HepG2 (cell line): ENCODE results near the gene ZFYVE28. TPM values are rescaled to one million over a fixed set of nuclear protein-coding genes. Genes with fewer than 3 reads are reported as not detected.
A peak's percentile ranks its signal among the peaks of the same experiment; 100 is the strongest.

Experiments
- ATAC-seq: fragments of 200-7000 bp; cut with Tn5 transposase; 3 replicates; pipeline ENCODE4 v1.9.1; 2020; ENCODE audit warnings: mild to moderate bottlenecking, moderate library complexity
- BruUV-seq: library from RNA; stranded (reverse); fragments of 400-500 nt; replicated peaks from 2 replicates; lab custom pipeline; 2021; lab: Mats Ljungman, UMichigan
- CTCF ChIA-PET: fragments of 300-600 bp; formaldehyde crosslinking; extraction: SDS; loops from one replicate; lab custom pipeline; 2021; ENCODE audit warnings: low total read pairs, inconsistent platforms, low intra/inter-chr PET ratio; lab: Yijun Ruan, JAX
- POLR2A ChIA-PET: fragments of 350-600 bp; sonication (Branson Sonifier 250); formaldehyde crosslinking; loops from one replicate; lab custom pipeline; 2020; ENCODE audit warnings: antibody characterized with exemption, inconsistent platforms; lab: Yijun Ruan, JAX
- DNase-seq: peaks from one replicate; pipeline ENCODE4 v3.0.0-alpha.2; 2015; ENCODE audit warnings: low spot score
- FAIRE-seq: peaks from 3 replicates; lab custom pipeline; 2011; peaks lifted over from hg19 to GRCh38; lab: Jason Lieb, UNC
- H2AFZ ChIP-seq: one replicate; pipeline ENCODE4 v1.6.1; 2011; ENCODE audit warnings: low read length, inconsistent platforms
- H3K27ac ChIP-seq: fragments of 300-600 bp; 3 replicates; pipeline ENCODE4 v1.8.0; 2011; ENCODE audit warnings: mixed run types, mild to moderate bottlenecking, mixed read lengths, low read length, inconsistent platforms; ENCODE audit not compliant: insufficient read depth; ENCODE audit errors: extremely low read length
- H3K27me3 ChIP-seq, 2 experiments: fragments of 200-600 bp in 1 of 2; 2 replicates in 1 of 2; 3 replicates in 1 of 2; pipeline versions ENCODE4 v1.6.0 to v1.8.0; 2011; ENCODE audit warnings: low read length in 2 of 2, mild to moderate bottlenecking in 2 of 2, moderate library complexity in 2 of 2, inconsistent platforms in 1 of 2; ENCODE audit not compliant: insufficient read depth in 2 of 2, control insufficient read depth in 1 of 2
- H3K36me3 ChIP-seq, 2 experiments: fragments of 200-600 bp in 1 of 2; replicated peaks in 1 of 2; 2 replicates in 1 of 2; 3 replicates in 1 of 2; pipeline versions ENCODE4 v1.5.1 to v1.8.0; 2011; ENCODE audit warnings: low read length in 2 of 2, inconsistent platforms in 1 of 2; ENCODE audit not compliant: insufficient read depth in 2 of 2, control insufficient read depth in 1 of 2
- H3K4me1 ChIP-seq: 2 replicates; pipeline ENCODE4 v1.5.1; 2012; ENCODE audit warnings: low read length, inconsistent platforms; ENCODE audit not compliant: insufficient read depth
- H3K4me2 ChIP-seq: 2 replicates; pipeline ENCODE4 v1.6.0; 2011; ENCODE audit warnings: low read depth, low read length, inconsistent platforms
- H3K4me3 ChIP-seq, 3 experiments: fragments of 200-600 bp in 1 of 3; sonication (generic), shearing (Covaris generic) in 1 of 3; replicated peaks in 1 of 3; 2 replicates each; pipeline ENCODE4 v1.5.1; 2011 to 2016; ENCODE audit warnings: low read length in 3 of 3, inconsistent platforms in 2 of 3, low read depth in 2 of 3, mild to moderate bottlenecking in 2 of 3, control low read depth in 1 of 3, mixed read lengths in 1 of 3; ENCODE audit not compliant: insufficient read depth in 1 of 3
- H3K79me2 ChIP-seq: one replicate; pipeline ENCODE4 v1.6.1; 2011; ENCODE audit warnings: low read length, inconsistent platforms; ENCODE audit not compliant: insufficient read depth
- H3K9ac ChIP-seq: 2 replicates; pipeline ENCODE4 v1.6.0; 2011; ENCODE audit warnings: mild to moderate bottlenecking, low read depth, low read length, inconsistent platforms; ENCODE audit not compliant: insufficient read depth
- H3K9me3 ChIP-seq: 2 replicates; pipeline ENCODE4 v1.5.1; 2012; ENCODE audit warnings: mild to moderate bottlenecking, low read length
- H4K20me1 ChIP-seq: 2 replicates; pipeline ENCODE4 v1.6.0; 2011; ENCODE audit warnings: inconsistent platforms, mild to moderate bottlenecking, low read length, moderate library complexity; ENCODE audit not compliant: insufficient read depth
- ATF7-NPFF ChIP-seq: sonication (generic); formaldehyde crosslinking; IDR thresholded peaks from 2 replicates; pipeline ENCODE4 v1.8.1; 2023; ENCODE audit warnings: mild to moderate bottlenecking, low read depth, missing genetic modification reagents, moderate library complexity
- CEBPB ChIP-seq: IDR thresholded peaks from 2 replicates; pipeline ENCODE4 v1.6.1; 2011; ENCODE audit warnings: low read depth, low read length, improper control_type of control experiment, borderline replicate concordance
- GTF3A ChIP-seq: sonication (generic); formaldehyde crosslinking; conservative IDR thresholded peaks from 2 replicates; pipeline ENCODE4 v1.4.0; 2020; ENCODE audit warnings: mild to moderate bottlenecking, missing genetic modification reagents
- ZBTB39 ChIP-seq: sonication (generic); formaldehyde crosslinking; IDR thresholded peaks from 2 replicates; pipeline ENCODE4 v1.5.0; 2020; ENCODE audit warnings: missing genetic modification reagents
- ZNF235 ChIP-seq: sonication (generic); formaldehyde crosslinking; IDR thresholded peaks from 2 replicates; pipeline ENCODE4 v1.8.1; 2023; ENCODE audit warnings: mild to moderate bottlenecking, missing genetic modification reagents, borderline replicate concordance
- WGBS: methylation state at CpG from one replicate; pipeline ENCODE4 v1.1.6; 2017; ENCODE audit warnings: low lambda C conversion rate; 5-methylcytosine and 5-hydroxymethylcytosine counted together
- in situ Hi-C: cut with HindIII; loops from 2 replicates; pipeline ENCODE4 v1.10.0; 2017; ENCODE audit warnings: low pct_unique_long_range_greater_than_20kb; ENCODE audit not compliant: extremely low pct_ligation_motif_present
- intact Hi-C: fragments of 100-400 bp; cut with micrococcal nuclease; formaldehyde crosslinking; loops from one replicate; pipeline ENCODE4 v1.10.0; 2022; ENCODE audit not compliant: unreplicated experiment
- polyA plus RNA-seq, 8 experiments: library from polyadenylated mRNA; depleted of rRNA in 3 of 8; stranded (reverse) in 7 of 8; unstranded in 1 of 8; fragments of >200 nt; fragmentation: Illumina TruSeq in 4 of 8; extraction: Trizol in 4 of 8; gene quantifications; 2 replicates each; pipeline versions ENCODE4 v1.2.1 to v1.2.3, GENCODE V29; 2011 to 2016; ENCODE audit warnings: low read depth in 4 of 8, missing spikeins in 1 of 8, mixed read lengths in 1 of 8; ENCODE audit not compliant: insufficient read depth in 1 of 8
- total RNA-seq, 5 experiments: library from RNA; depleted of rRNA; stranded (reverse); fragments of >200 nt; fragmentation: Illumina TruSeq; extraction: Trizol; gene quantifications; 2 replicates each; pipeline ENCODE4 v1.2.3, GENCODE V29; 2016; ENCODE audit warnings: low read depth in 1 of 5
- TF ChIP-seq, protein P1 (sequence below): sonication (generic); formaldehyde crosslinking; IDR thresholded peaks from 2 replicates; pipeline ENCODE4 v1.9.0; 2022; ENCODE audit warnings: missing genetic modification reagents, mild to moderate bottlenecking, borderline replicate concordance
- TF ChIP-seq, protein P2 (sequence below): sonication (generic); formaldehyde crosslinking; IDR thresholded peaks from 2 replicates; pipeline ENCODE4 v1.4.0; 2020; ENCODE audit warnings: mild to moderate bottlenecking, missing genetic modification reagents

Gene ZFYVE28
- total and polyA plus RNA-seq, 2 of the 13 experiments (the other 11 are each of a cell fraction or from before 2014, with no cell fraction given), result 0.12 to 0.22 TPM

DNA sequence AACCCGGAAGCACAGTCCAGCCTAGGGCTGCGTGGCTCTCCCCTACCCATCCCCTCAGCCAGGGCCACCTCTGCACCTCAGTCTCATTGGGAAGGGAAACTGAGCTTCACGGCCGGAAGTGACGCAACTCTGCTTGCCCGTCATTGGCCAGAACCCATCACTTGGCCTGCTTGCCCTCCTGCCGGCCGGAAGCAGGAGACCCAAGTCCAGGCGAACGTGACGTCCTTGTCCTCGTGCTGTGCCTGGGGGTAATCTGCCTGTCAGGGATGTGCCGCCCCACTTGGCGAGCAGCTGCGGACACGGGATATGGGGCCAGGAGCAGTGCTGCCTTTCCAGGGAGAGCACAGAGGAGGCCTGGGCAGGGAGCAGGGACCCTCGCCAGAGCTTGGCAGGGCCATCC lies 31.2 kb downstream of the ZFYVE28 start:
- H3K27me3 ChIP-seq, result peaks cover 15 to 79% of the 10 kb centered on the region in 2 experiments; a peak in 4 of 5 replicates
- H3K4me3 ChIP-seq, result no peak overlapping the region
- CTCF ChIA-PET, result no interaction called here
- H3K9ac ChIP-seq, result no peak overlapping the region
- DNase-seq, result no peak
- no TSS peak for BruUV-seq
- in situ Hi-C loops (no loop called here), intact Hi-C loops (no loop called here)
- H3K36me3 ChIP-seq, result no peaks in the 10 kb centered on the region
- H3K79me2 ChIP-seq, result no peaks in the 10 kb centered on the region
- no peak overlapping the region for H2AFZ ChIP-seq
- H3K27ac ChIP-seq, result no peak overlapping the region
- no peak overlapping the region for H3K4me2 ChIP-seq
- no peak for ATAC-seq
- WGBS, result no CpG with 5 or more reads among the region's 17 CpGs
- H3K4me1 ChIP-seq, result peaks cover 14% of the 10 kb centered on the region
- no peaks in the 10 kb centered on the region for H4K20me1 ChIP-seq
- FAIRE-seq, result no peak
- H3K9me3 ChIP-seq, result no peaks in the 10 kb centered on the region
- POLR2A ChIA-PET, result no interaction called here
- TF ChIP-seq, protein P1, sequence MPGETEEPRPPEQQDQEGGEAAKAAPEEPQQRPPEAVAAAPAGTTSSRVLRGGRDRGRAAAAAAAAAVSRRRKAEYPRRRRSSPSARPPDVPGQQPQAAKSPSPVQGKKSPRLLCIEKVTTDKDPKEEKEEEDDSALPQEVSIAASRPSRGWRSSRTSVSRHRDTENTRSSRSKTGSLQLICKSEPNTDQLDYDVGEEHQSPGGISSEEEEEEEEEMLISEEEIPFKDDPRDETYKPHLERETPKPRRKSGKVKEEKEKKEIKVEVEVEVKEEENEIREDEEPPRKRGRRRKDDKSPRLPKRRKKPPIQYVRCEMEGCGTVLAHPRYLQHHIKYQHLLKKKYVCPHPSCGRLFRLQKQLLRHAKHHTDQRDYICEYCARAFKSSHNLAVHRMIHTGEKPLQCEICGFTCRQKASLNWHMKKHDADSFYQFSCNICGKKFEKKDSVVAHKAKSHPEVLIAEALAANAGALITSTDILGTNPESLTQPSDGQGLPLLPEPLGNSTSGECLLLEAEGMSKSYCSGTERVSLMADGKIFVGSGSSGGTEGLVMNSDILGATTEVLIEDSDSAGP (CRISPR knock-in tag), result no peak
- TF ChIP-seq ATF7-NPFF, result no peak
- TF ChIP-seq, protein P2, sequence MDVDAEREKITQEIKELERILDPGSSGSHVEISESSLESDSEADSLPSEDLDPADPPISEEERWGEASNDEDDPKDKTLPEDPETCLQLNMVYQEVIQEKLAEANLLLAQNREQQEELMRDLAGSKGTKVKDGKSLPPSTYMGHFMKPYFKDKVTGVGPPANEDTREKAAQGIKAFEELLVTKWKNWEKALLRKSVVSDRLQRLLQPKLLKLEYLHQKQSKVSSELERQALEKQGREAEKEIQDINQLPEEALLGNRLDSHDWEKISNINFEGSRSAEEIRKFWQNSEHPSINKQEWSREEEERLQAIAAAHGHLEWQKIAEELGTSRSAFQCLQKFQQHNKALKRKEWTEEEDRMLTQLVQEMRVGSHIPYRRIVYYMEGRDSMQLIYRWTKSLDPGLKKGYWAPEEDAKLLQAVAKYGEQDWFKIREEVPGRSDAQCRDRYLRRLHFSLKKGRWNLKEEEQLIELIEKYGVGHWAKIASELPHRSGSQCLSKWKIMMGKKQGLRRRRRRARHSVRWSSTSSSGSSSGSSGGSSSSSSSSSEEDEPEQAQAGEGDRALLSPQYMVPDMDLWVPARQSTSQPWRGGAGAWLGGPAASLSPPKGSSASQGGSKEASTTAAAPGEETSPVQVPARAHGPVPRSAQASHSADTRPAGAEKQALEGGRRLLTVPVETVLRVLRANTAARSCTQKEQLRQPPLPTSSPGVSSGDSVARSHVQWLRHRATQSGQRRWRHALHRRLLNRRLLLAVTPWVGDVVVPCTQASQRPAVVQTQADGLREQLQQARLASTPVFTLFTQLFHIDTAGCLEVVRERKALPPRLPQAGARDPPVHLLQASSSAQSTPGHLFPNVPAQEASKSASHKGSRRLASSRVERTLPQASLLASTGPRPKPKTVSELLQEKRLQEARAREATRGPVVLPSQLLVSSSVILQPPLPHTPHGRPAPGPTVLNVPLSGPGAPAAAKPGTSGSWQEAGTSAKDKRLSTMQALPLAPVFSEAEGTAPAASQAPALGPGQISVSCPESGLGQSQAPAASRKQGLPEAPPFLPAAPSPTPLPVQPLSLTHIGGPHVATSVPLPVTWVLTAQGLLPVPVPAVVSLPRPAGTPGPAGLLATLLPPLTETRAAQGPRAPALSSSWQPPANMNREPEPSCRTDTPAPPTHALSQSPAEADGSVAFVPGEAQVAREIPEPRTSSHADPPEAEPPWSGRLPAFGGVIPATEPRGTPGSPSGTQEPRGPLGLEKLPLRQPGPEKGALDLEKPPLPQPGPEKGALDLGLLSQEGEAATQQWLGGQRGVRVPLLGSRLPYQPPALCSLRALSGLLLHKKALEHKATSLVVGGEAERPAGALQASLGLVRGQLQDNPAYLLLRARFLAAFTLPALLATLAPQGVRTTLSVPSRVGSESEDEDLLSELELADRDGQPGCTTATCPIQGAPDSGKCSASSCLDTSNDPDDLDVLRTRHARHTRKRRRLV (CRISPR knock-in tag), result no peak
- TF ChIP-seq ZNF235 (CRISPR knock-in tag), result no peak
- TF ChIP-seq ZBTB39 (CRISPR knock-in tag), result no peak
- TF ChIP-seq CEBPB, result peak; percentile 32; the same call in 1 of the 2 replicates
- TF ChIP-seq GTF3A, result no peak
